ENCODE data around the gene EDN2. TPM values are rescaled to one million over a fixed set of nuclear protein-coding genes. Genes with fewer than 3 reads are reported as not detected.

Gene EDN2
- polyA plus RNA-seq, 2 donors, result 6.9 to 32.1 TPM

DNA sequence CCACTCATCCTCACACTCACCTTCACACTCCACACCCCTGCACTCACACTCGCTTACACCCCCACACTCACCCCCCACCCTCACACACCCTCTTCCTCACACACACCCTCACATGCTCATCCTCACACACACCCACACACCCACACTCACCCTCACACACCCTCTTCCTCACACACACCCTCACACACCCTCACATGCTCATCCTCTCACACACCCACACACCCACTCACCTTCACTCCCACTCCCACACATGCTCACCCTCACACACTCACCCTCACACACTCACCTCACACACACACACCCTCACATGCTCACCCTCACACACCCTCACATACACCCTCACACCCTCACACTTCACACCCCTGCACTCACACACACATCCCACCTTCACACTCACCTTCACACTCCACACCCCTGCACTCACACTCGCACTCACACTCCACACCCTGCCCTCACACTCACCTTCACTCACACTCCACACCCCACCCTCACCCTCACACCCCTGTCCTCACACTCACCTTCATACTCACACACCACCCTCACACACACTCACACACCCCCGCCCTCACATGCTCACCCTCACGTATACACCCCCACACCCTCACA, 42.6 kb upstream of the EDN2 start:
- 93 to 94% methylated on average over 4 of the region's 4 CpGs for WGBS, 2 donors
- Histone ChIP-seq H3K27ac (ENCODE audit: low read depth in 2 of 2, low read length in 1 of 2) (no peak overlapping the region), H3K9me3 (ENCODE audit: control insufficient read depth in 2 of 2, insufficient read depth in 1 of 2, low read depth in 1 of 2, low read length in 1 of 2) (peaks cover 0 to 3% of the 10 kb centered on the region in 2 donors), H3K4me3 (ENCODE audit: low read depth in 1 of 2, low read length in 2 of 2) (no peak overlapping the region), H3K36me3 (ENCODE audit: control insufficient read depth in 2 of 2, insufficient read depth in 2 of 2, low read length in 1 of 2) (peaks cover 0 to 7% of the 10 kb centered on the region in 2 donors), H3K27me3 (ENCODE audit: control insufficient read depth in 1 of 2, insufficient read depth in 2 of 2, low read length in 2 of 2) (no peaks in the 10 kb centered on the region), H3K4me1 (ENCODE audit: control insufficient read depth in 2 of 2, insufficient read depth in 2 of 2, low read length in 1 of 2) (no peaks in the 10 kb centered on the region)

DNA sequence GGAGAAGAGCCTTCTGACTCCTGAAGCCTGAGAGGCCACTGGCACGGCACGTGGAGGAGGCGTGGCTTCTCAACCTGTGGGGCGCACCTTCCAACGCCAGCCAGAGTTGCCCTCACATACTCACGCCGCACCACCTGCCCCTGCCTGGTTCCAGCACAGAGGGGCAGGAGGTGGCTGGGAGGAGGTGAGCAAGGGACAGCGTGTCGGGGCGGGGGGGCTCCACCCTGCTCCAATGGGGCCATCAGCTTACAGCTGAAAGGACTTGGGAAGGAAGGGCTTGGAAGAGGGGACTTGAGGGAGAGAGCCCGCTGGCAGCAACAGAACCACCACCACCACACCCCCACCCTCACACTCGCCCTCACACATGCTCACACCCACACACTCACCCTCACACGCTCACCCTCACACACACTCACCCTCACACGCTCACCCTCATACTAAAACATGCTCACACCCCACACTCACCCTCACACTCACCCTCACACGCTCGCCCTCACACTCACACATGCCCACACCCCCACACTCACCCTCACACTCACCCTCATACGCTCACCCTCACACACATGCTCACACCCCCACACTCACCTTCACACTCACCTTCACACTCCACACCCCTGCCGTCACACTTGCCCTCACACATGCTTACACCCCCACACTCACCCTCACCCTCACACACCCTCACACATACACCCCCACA, 41.6 kb upstream of the EDN2 start:
- Histone ChIP-seq H3K27ac (ENCODE audit: low read depth in 2 of 2, low read length in 1 of 2) (no peak overlapping the region), H3K4me3 (ENCODE audit: low read depth in 1 of 2, low read length in 2 of 2) (no peak overlapping the region), H3K9me3 (ENCODE audit: control insufficient read depth in 2 of 2, insufficient read depth in 1 of 2, low read depth in 1 of 2, low read length in 1 of 2) (peaks cover 0 to 3% of the 10 kb centered on the region in 2 donors), H3K27me3 (ENCODE audit: control insufficient read depth in 1 of 2, insufficient read depth in 2 of 2, low read length in 2 of 2) (no peaks in the 10 kb centered on the region), H3K36me3 (ENCODE audit: control insufficient read depth in 2 of 2, insufficient read depth in 2 of 2, low read length in 1 of 2) (peaks cover 0 to 7% of the 10 kb centered on the region in 2 donors), H3K4me1 (ENCODE audit: control insufficient read depth in 2 of 2, insufficient read depth in 2 of 2, low read length in 1 of 2) (no peaks in the 10 kb centered on the region)
- WGBS, 2 donors, result 81 to 88% methylated on average over 17 to 18 of the region's 18 CpGs

DNA sequence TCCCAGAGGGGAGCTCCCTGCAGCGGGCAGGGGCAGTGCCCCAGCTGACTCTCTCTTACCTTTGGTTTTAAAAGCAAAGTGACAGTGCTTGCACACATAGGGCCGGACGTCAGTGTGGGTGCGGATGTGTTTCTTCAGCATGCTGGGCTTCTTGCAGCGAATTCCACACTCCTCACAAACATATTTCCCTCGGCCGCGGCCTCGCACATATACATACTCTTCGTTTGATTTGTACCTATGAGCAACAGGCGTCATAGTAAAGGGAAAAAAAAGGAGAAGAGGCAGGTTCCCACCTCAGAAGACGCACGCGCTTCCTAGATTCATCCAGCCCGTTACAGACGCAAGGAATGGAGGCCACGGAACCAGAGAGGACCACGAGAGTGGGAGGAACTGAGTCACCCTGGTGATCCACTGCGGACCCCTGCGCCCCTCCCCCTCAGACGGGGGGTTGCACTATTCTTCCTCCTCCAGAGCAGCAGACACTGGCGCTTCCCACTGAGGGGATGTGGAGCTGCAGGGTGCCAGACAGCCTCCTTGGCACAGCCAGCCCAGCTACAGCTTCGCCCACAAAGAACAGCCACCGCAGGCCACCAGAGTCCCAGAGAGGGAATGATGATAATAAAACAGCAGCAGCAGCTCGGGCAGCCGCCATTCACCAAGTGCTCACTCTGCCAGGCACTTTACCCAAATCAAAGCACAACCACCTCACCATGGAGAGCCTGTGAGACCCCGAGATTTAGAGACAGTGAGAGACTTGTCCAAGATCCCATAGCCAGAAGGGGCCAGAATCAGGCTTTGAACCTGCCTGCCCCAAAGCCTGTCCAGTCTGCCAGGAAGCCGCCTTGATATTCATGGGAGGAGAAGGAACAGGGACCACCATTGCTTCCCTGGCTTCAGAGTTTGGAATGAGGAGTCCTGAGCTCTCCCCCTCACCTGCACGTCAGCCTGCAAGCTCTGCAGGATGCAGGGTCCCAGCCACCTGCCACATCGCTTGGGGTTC, 40.5 kb upstream of the EDN2 start:
- Histone ChIP-seq H3K4me1 (ENCODE audit: control insufficient read depth in 2 of 2, insufficient read depth in 2 of 2, low read length in 1 of 2) (no peaks in the 10 kb centered on the region), H3K4me3 (ENCODE audit: low read depth in 1 of 2, low read length in 2 of 2) (no peak overlapping the region), H3K27me3 (ENCODE audit: control insufficient read depth in 1 of 2, insufficient read depth in 2 of 2, low read length in 2 of 2) (no peaks in the 10 kb centered on the region), H3K9me3 (ENCODE audit: control insufficient read depth in 2 of 2, insufficient read depth in 1 of 2, low read depth in 1 of 2, low read length in 1 of 2) (peaks cover 0 to 3% of the 10 kb centered on the region in 2 donors), H3K36me3 (ENCODE audit: control insufficient read depth in 2 of 2, insufficient read depth in 2 of 2, low read length in 1 of 2) (peaks cover 0 to 7% of the 10 kb centered on the region in 2 donors), H3K27ac (ENCODE audit: low read depth in 2 of 2, low read length in 1 of 2) (no peak overlapping the region)
- WGBS, 2 donors, result 91 to 92% methylated on average over 30 of the region's 30 CpGs

DNA sequence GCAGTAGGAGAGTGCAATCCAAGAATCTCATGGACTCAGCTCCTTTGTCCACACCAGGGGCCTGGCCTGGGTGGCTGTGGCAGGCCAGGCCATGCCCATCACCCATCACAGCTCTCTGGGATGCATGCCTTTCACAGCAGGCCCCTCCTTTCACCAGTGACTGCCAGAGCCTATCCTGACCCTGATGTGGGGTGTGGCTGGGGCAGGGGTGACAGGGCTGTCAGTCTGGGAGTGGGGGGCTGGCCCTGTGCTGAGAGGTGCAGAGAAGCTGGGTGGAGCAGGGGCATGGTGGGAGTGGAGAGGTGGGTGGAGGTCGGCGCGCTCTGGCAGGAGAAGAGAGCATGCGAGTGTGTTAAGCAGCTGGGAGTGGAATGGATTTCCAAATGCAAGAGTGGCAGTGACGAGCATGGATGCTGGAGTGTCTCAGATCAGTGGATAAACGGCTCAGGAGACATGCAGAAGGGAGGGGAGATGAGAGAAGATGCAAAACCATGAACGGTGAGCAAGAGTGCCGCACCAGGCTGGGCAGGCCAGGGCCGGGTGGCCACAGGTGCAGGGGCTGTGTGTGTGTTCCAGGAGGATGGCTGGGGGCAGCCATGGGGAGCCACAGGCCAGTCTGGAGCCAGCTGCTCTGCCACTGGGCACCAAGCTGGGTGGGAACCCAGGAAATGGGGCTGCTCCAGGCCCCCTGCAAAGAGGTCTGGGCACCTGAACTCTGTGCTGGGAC, 39.6 kb upstream of the EDN2 start:
- no peak overlapping the region for H3K27ac ChIP-seq (ENCODE audit: low read depth in 2 of 2, low read length in 1 of 2)
- H3K27me3 ChIP-seq (ENCODE audit: control insufficient read depth in 1 of 2, insufficient read depth in 2 of 2, low read length in 2 of 2), result no peaks in the 10 kb centered on the region
- H3K4me1 ChIP-seq (ENCODE audit: control insufficient read depth in 2 of 2, insufficient read depth in 2 of 2, low read length in 1 of 2), result no peaks in the 10 kb centered on the region
- H3K36me3 ChIP-seq (ENCODE audit: control insufficient read depth in 2 of 2, insufficient read depth in 2 of 2, low read length in 1 of 2), result peaks cover 0 to 7% of the 10 kb centered on the region in 2 donors
- WGBS, 2 donors, result 81 to 83% methylated on average over 9 of the region's 9 CpGs
- peaks cover 0 to 3% of the 10 kb centered on the region in 2 donors for H3K9me3 ChIP-seq (ENCODE audit: control insufficient read depth in 2 of 2, insufficient read depth in 1 of 2, low read depth in 1 of 2, low read length in 1 of 2)
- H3K4me3 ChIP-seq (ENCODE audit: low read depth in 1 of 2, low read length in 2 of 2), result no peak overlapping the region

DNA sequence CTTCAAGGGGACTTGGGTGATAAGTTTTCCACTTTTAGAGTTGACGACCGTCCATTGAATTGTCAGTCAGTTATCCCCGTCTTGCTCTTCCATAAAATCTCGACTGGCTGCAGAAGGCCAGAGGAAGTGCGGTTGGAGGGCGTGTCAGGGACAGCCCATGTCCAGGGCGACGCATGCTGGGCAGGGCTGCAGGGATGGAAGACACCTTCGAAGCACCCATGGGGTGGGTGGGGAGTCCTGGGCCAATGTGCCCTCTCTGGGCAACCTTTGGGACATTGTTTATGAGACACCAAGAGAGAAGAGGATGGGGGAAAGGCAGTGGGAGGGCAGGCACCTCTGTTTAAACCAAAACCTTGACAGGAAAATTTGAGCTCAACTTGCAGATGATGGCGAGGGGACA, 38.6 kb upstream of the EDN2 start:
- H3K27me3 ChIP-seq (ENCODE audit: control insufficient read depth in 1 of 2, insufficient read depth in 2 of 2, low read length in 2 of 2), result no peaks in the 10 kb centered on the region
- H3K36me3 ChIP-seq (ENCODE audit: control insufficient read depth in 2 of 2, insufficient read depth in 2 of 2, low read length in 1 of 2), result peaks cover 0 to 7% of the 10 kb centered on the region in 2 donors
- no peak overlapping the region for H3K27ac ChIP-seq (ENCODE audit: low read depth in 2 of 2, low read length in 1 of 2)
- 83 to 85% methylated on average over 10 of the region's 10 CpGs for WGBS, 2 donors
- H3K4me3 ChIP-seq (ENCODE audit: low read depth in 1 of 2, low read length in 2 of 2), result no peak overlapping the region
- H3K9me3 ChIP-seq (ENCODE audit: control insufficient read depth in 2 of 2, insufficient read depth in 1 of 2, low read depth in 1 of 2, low read length in 1 of 2), result peaks cover 0 to 3% of the 10 kb centered on the region in 2 donors
- no peaks in the 10 kb centered on the region for H3K4me1 ChIP-seq (ENCODE audit: control insufficient read depth in 2 of 2, insufficient read depth in 2 of 2, low read length in 1 of 2)

DNA sequence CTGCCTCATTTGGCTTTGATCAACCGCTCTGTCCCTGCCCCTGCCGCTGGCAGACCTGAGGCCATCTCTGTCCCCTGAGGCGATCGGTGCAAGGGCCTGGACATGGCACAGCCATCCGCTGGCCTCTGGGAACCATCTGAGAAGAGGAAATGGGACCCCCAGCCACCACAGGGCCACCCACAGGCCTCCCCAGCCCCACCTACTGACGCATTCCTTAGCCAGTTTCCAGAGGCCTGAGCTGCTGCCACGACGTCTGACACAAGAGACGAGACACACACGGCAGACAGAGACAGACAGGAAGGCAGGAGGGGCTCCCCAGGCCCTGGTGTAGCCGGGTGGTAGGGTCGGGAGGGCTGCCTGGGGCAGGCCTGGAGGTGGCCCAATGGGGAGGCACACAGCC, 37.3 kb upstream of the EDN2 start:
- Histone ChIP-seq H3K4me1 (ENCODE audit: control insufficient read depth in 2 of 2, insufficient read depth in 2 of 2, low read length in 1 of 2) (peaks cover 0 to under 1% of the 10 kb centered on the region in 2 donors), H3K4me3 (ENCODE audit: low read depth in 1 of 2, low read length in 2 of 2) (no peak overlapping the region), H3K27me3 (ENCODE audit: control insufficient read depth in 1 of 2, insufficient read depth in 2 of 2, low read length in 2 of 2) (no peaks in the 10 kb centered on the region), H3K36me3 (ENCODE audit: control insufficient read depth in 2 of 2, insufficient read depth in 2 of 2, low read length in 1 of 2) (peaks cover 0 to 7% of the 10 kb centered on the region in 2 donors), H3K27ac (ENCODE audit: low read depth in 2 of 2, low read length in 1 of 2) (no peak overlapping the region), H3K9me3 (ENCODE audit: control insufficient read depth in 2 of 2, insufficient read depth in 1 of 2, low read depth in 1 of 2, low read length in 1 of 2) (no peaks in the 10 kb centered on the region)
- 84 to 85% methylated on average over 11 to 12 of the region's 12 CpGs for WGBS, 2 donors

DNA sequence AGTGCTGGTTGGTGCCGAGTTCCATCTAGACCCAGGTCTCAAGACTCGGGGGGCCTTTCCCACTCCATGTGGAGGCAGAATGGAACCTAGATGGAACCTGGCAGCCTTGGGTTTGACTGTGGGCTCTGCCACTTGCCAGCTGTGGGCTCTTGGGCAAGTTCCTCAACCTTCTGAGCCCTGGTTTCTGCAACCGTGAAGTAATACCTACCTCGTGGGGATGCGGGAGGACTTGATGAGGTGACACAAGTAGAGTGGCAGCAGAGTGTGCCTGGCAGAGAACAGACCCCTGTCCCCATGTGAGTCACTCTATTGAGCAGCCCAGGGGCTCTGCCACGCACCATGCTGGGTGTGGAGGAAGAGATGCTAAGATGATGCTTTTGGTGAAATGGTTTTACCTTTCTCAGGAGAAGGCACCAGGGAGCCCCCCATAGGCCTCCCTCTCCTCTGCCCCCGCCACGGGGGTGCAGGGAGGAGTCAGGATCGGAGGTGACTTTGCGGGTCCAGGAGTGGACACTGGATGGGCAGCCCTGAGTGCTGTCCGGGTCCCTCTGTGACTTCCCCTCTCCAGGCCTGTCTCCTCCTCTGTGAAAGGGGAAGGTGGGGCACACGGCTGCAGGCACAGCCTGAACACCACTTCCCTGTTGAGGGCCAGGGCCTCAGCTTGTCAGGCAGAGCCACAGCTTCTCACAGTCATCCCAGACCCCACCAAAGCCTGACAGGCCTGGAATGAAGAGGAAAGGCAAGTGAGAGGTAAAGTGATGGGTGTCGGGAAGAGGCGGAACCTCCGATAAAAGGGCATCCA, 36.7 kb upstream of the EDN2 start:
- peaks cover 0 to 4% of the 10 kb centered on the region in 2 donors for H3K4me1 ChIP-seq (ENCODE audit: control insufficient read depth in 2 of 2, insufficient read depth in 2 of 2, low read length in 1 of 2)
- WGBS, 2 donors, result 87 to 88% methylated on average over 14 to 15 of the region's 15 CpGs
- no peaks in the 10 kb centered on the region for H3K9me3 ChIP-seq (ENCODE audit: control insufficient read depth in 2 of 2, insufficient read depth in 1 of 2, low read depth in 1 of 2, low read length in 1 of 2)
- no peak overlapping the region for H3K4me3 ChIP-seq (ENCODE audit: low read depth in 1 of 2, low read length in 2 of 2)
- no peaks in the 10 kb centered on the region for H3K27me3 ChIP-seq (ENCODE audit: control insufficient read depth in 1 of 2, insufficient read depth in 2 of 2, low read length in 2 of 2)
- H3K36me3 ChIP-seq (ENCODE audit: control insufficient read depth in 2 of 2, insufficient read depth in 2 of 2, low read length in 1 of 2), result peaks cover 0 to 7% of the 10 kb centered on the region in 2 donors
- H3K27ac ChIP-seq (ENCODE audit: low read depth in 2 of 2, low read length in 1 of 2), result no peak overlapping the region

DNA sequence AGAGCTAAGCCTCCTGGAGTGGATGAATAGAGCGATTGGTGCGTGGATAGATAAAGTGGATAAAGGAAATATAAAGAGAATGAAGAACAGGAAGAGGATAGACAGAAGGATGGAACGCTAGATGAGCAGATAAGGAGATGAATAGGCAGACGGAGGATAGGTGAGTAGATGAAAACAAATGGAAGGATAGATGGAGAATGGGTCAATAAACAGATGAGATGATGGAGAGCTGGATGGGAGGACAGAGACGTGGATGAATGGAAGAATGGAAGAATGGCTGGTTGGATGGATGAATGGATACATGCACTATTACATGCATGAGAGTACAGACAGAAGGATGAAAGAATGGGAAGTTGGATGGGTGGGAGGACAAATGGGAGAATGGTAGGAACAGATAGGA, 35.2 kb upstream of the EDN2 start:
- no peaks in the 10 kb centered on the region for H3K9me3 ChIP-seq (ENCODE audit: control insufficient read depth in 2 of 2, insufficient read depth in 1 of 2, low read depth in 1 of 2, low read length in 1 of 2)
- H3K27me3 ChIP-seq (ENCODE audit: control insufficient read depth in 1 of 2, insufficient read depth in 2 of 2, low read length in 2 of 2), result no peaks in the 10 kb centered on the region
- H3K4me3 ChIP-seq (ENCODE audit: low read depth in 1 of 2, low read length in 2 of 2), result no peak overlapping the region
- no peak overlapping the region for H3K27ac ChIP-seq (ENCODE audit: low read depth in 2 of 2, low read length in 1 of 2)
- peaks cover 0 to 10% of the 10 kb centered on the region in 2 donors for H3K4me1 ChIP-seq (ENCODE audit: control insufficient read depth in 2 of 2, insufficient read depth in 2 of 2, low read length in 1 of 2)
- peaks cover 0 to 7% of the 10 kb centered on the region in 2 donors for H3K36me3 ChIP-seq (ENCODE audit: control insufficient read depth in 2 of 2, insufficient read depth in 2 of 2, low read length in 1 of 2)
- WGBS, 2 donors, result 89 to 93% methylated on average over 5 of the region's 5 CpGs
